Amniotic epithelial cell (primary cell): ENCODE data around the gene CHMP2A.
"Not testable (repeated sequence)": the region's sequence is repeated elsewhere in the genome, so short reads cannot be mapped to it uniquely, and the experiment has no call there.

Source experiments
- DNase-seq: peaks from one replicate; pipeline ENCODE4 v3.0.0-alpha.2; 2010; ENCODE audit warnings: low read depth

CHMP2A gene

GRCh38 chr19:58554494-58555368, at the start of gene CHMP2A:
Gene CHMP2A (minus strand): TSS chr19:58555105. CDS start chr19:58554212, 893 bp downstream.
- peak; percentile 94 for DNase-seq

- no peak for DNase-seq
Observed at GRCh38 chr19:58586133-58586765, 31.3 kb upstream of the CHMP2A start.

GRCh38 chr19:58585442-58586132, 30.7 kb upstream of the CHMP2A start:
- no peak for DNase-seq

GRCh38 chr19:58584498-58585441, 29.9 kb upstream of the CHMP2A start:
- no peak for DNase-seq

GRCh38 chr19:58582985-58583384, 28.1 kb upstream of the CHMP2A start:
- no peak for DNase-seq

- DNase-seq = peak; percentile 88
Observed at GRCh38 chr19:58581227-58582141, 26.6 kb upstream of the CHMP2A start.

- DNase-seq = no peak
Observed at GRCh38 chr19:58579473-58580142, 24.7 kb upstream of the CHMP2A start.

- no peak for DNase-seq
Observed at GRCh38 chr19:58578012-58578925, 23.4 kb upstream of the CHMP2A start.

- DNase-seq = not testable (repeated sequence)
Observed at GRCh38 chr19:58577581-58577980, 22.7 kb upstream of the CHMP2A start.

GRCh38 chr19:58575183-58576041, 20.5 kb upstream of the CHMP2A start:
- peak; percentile 86 for DNase-seq

GRCh38 chr19:58573658-58574164, 18.8 kb upstream of the CHMP2A start:
- DNase-seq = no peak

- peak; percentile 100 for DNase-seq
Observed at GRCh38 chr19:58572818-58573657, 18.1 kb upstream of the CHMP2A start, which contains the start of gene MZF1. Gene MZF1 (minus strand): TSS chr19:58573335. CDS start chr19:58571389, 1,946 bp downstream.

GRCh38 chr19:58572026-58572817, 17.3 kb upstream of the CHMP2A start:
- no peak for DNase-seq

- DNase-seq = no peak
Observed at GRCh38 chr19:58571575-58571947, 16.7 kb upstream of the CHMP2A start.

GRCh38 chr19:58570770-58571574, 16.1 kb upstream of the CHMP2A start:
- no peak for DNase-seq
